PC-9 (cell line): ENCODE data around the gene GSTA3.

Experiments
- EZH2 ChIP-seq: fragments of 200-600 bp; sonication (generic); IDR thresholded peaks from 2 replicates; pipeline ENCODE4 v1.8.0; 2017; ENCODE audit warnings: antibody characterized with exemption, low read depth
- TF ChIP-seq, protein P1 (sequence below): fragments of 200-600 bp; sonication (generic); conservative IDR thresholded peaks from 2 replicates; pipeline ENCODE4 v1.6.1; 2017; ENCODE audit warnings: mixed run types, antibody characterized with exemption, mild to moderate bottlenecking, moderate library complexity

DNA sequence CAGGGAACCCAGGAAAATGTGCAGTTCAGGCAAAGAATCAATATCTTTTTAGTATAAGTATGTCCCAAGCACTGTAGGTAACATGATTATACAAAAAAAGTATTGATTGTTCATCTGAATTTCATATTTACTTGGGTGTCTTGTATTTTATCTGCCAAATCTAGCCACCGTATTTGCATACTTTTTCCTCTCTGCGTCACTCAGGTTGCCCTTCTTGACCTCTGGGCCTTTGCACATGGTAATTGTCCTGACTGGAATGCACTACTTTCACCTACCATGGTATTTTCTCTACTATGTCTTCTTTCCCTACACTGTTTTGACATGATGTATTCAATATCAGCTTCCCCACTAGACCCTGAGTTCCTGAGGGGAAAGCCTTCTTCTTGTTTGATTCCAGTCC lies 15.2 kb downstream of the GSTA3 start:
- TF ChIP-seq, protein P1, sequence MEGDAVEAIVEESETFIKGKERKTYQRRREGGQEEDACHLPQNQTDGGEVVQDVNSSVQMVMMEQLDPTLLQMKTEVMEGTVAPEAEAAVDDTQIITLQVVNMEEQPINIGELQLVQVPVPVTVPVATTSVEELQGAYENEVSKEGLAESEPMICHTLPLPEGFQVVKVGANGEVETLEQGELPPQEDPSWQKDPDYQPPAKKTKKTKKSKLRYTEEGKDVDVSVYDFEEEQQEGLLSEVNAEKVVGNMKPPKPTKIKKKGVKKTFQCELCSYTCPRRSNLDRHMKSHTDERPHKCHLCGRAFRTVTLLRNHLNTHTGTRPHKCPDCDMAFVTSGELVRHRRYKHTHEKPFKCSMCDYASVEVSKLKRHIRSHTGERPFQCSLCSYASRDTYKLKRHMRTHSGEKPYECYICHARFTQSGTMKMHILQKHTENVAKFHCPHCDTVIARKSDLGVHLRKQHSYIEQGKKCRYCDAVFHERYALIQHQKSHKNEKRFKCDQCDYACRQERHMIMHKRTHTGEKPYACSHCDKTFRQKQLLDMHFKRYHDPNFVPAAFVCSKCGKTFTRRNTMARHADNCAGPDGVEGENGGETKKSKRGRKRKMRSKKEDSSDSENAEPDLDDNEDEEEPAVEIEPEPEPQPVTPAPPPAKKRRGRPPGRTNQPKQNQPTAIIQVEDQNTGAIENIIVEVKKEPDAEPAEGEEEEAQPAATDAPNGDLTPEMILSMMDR, result no peak
- no peak for TF ChIP-seq EZH2
